GM12891 (cell line): Measurements from ENCODE around the gene RRAS. TPM values are rescaled to one million over a fixed set of nuclear protein-coding genes. Genes with fewer than 3 reads are reported as not detected.
A peak's percentile ranks its signal among the peaks of the same experiment; 100 is the strongest.

ENCODE experiments used
- DNase-seq: peaks from one replicate; pipeline ENCODE4 v3.0.0; 2011; ENCODE audit warnings: low spot score; ENCODE audit not compliant: insufficient read length
- FAIRE-seq: peaks from 2 replicates; lab custom pipeline; 2011; peaks lifted over from hg19 to GRCh38; lab: Jason Lieb, UNC
- PAX5 ChIP-seq: IDR thresholded peaks from 2 replicates; pipeline ENCODE4 v1.6.1; 2011; ENCODE audit warnings: low read length, moderate library complexity, mild to moderate bottlenecking; ENCODE audit not compliant: insufficient read depth, severe bottlenecking
- POLR2A ChIP-seq: IDR thresholded peaks from 2 replicates; pipeline ENCODE4 v1.6.1; 2011; ENCODE audit warnings: low read depth, low read length, control low read depth
- POLR2AphosphoS5 ChIP-seq: IDR thresholded peaks from 2 replicates; pipeline ENCODE4 v1.6.1; 2011; ENCODE audit warnings: low read depth, low read length, control low read depth
- POU2F2 ChIP-seq: IDR thresholded peaks from 2 replicates; pipeline ENCODE4 v1.6.1; 2011; ENCODE audit warnings: low read depth, mild to moderate bottlenecking, control low read depth, low read length, moderate library complexity
- SPI1 ChIP-seq: IDR thresholded peaks from 2 replicates; pipeline ENCODE4 v1.6.1; 2011; ENCODE audit warnings: low read depth, low read length, control low read depth
- TAF1 ChIP-seq: IDR thresholded peaks from 2 replicates; pipeline ENCODE4 v1.6.1; 2011; ENCODE audit warnings: low read depth, low read length, control low read depth
- polyA plus RNA-seq: library from polyadenylated mRNA; unstranded; fragments of >200 nt; gene quantifications from one replicate; pipeline ENCODE4 v1.2.1, GENCODE V29; 2012; ENCODE audit warnings: low read depth, missing spikeins, inconsistent platforms; ENCODE audit not compliant: missing spikeins

Gene RRAS
- polyA plus RNA-seq, result 3.7 TPM

GRCh38 chr19:49640113-49640898 lies at the start of gene RRAS:
Gene RRAS, minus strand, starts transcription at chr19:49640143. Its CDS starts 45 bp downstream, at chr19:49640098.
- FAIRE-seq, result peak; percentile 98
- DNase-seq, result peak; percentile 98
- TF ChIP-seq SPI1, result no peak
- TF ChIP-seq POU2F2, result peak; percentile 93
- TF ChIP-seq POLR2AphosphoS5, result peak; percentile 85
- TF ChIP-seq PAX5, result no peak
- TF ChIP-seq POLR2A, result peak; percentile 84
- peak; percentile 80; the same call in 1 of the 2 replicates for TF ChIP-seq TAF1

- TF ChIP-seq PAX5 (no peak), TAF1 (no peak), POLR2A (0 out of 2 replicates have a peak, but pooled peaks have one; percentile 27), POU2F2 (no peak; the same call in 1 of the 2 replicates), POLR2AphosphoS5 (peak; percentile 47; the same call in 1 of the 2 replicates), SPI1 (no peak)
- no peak for DNase-seq
- no peak for FAIRE-seq
Observed at GRCh38 chr19:49689133-49690078, 49.5 kb upstream of the RRAS start, which contains the start of gene ADM5. Gene ADM5, plus strand, starts transcription at chr19:49689594. Its CDS starts 244 bp downstream, at chr19:49689838.

GRCh38 chr19:49688531-49689132 lies 48.7 kb upstream of the RRAS start:
- TF ChIP-seq TAF1, result no peak
- TF ChIP-seq POLR2AphosphoS5, result 0 out of 2 replicates have a peak, but pooled peaks have one; percentile 16
- TF ChIP-seq POLR2A, result peak; percentile 51; the same call in 1 of the 2 replicates
- DNase-seq (no peak), FAIRE-seq (no peak)

GRCh38 chr19:49687566-49688316 lies 47.8 kb upstream of the RRAS start:
- no peak for FAIRE-seq
- DNase-seq, result no peak
- TF ChIP-seq POLR2AphosphoS5 (no peak), SPI1 (peak; percentile 22; the same call in 1 of the 2 replicates), POLR2A (peak; percentile 17; the same call in 1 of the 2 replicates), TAF1 (no peak)

GRCh38 chr19:49687150-49687549 lies 47.2 kb upstream of the RRAS start:
- no peak for FAIRE-seq
- DNase-seq, result no peak
- no peak for TF ChIP-seq POU2F2
- TF ChIP-seq TAF1, result no peak
- TF ChIP-seq POLR2A, result no peak
- TF ChIP-seq SPI1, result no peak
- TF ChIP-seq PAX5, result no peak
- TF ChIP-seq POLR2AphosphoS5, result no peak

- DNase-seq (no peak), FAIRE-seq (no peak)
- TF ChIP-seq POLR2AphosphoS5 (no peak), TAF1 (no peak), POU2F2 (no peak), PAX5 (no peak), POLR2A (no peak)
Observed at GRCh38 chr19:49686503-49687088, 46.7 kb upstream of the RRAS start.

GRCh38 chr19:49685845-49686332 lies 45.9 kb upstream of the RRAS start:
- DNase-seq, result no peak
- TF ChIP-seq POU2F2, result no peak
- TF ChIP-seq TAF1, result no peak
- TF ChIP-seq POLR2AphosphoS5, result peak; percentile 70
- TF ChIP-seq SPI1, result no peak
- TF ChIP-seq POLR2A, result peak; percentile 17; the same call in 1 of the 2 replicates
- no peak for TF ChIP-seq PAX5
- no peak for FAIRE-seq

- FAIRE-seq, result no peak
- DNase-seq, result no peak
- peak; percentile 26; the same call in 1 of the 2 replicates for TF ChIP-seq POLR2AphosphoS5
- no peak for TF ChIP-seq TAF1
Observed at GRCh38 chr19:49684983-49685553, 45.1 kb upstream of the RRAS start.
